IPS DF 6.9 (cell line): ENCODE results near the gene PET100.

Source experiments
- DNase-seq: peaks from one replicate; pipeline ENCODE4 v3.0.0-alpha.2; 2013; ENCODE audit warnings: low read depth, low spot score
- H3K27ac ChIP-seq: one replicate; pipeline ENCODE4 v1.5.1; 2013; ENCODE audit warnings: low read length, control low read depth
- H3K27me3 ChIP-seq: 2 replicates; pipeline ENCODE4 v1.6.1; 2013; ENCODE audit warnings: mild to moderate bottlenecking, low read length; ENCODE audit not compliant: control insufficient read depth, insufficient read depth
- H3K36me3 ChIP-seq: 2 replicates; pipeline ENCODE4 v1.6.1; 2013; ENCODE audit warnings: low read length; ENCODE audit not compliant: control insufficient read depth, insufficient read depth
- H3K4me1 ChIP-seq: 2 replicates; pipeline ENCODE4 v1.6.1; 2013; ENCODE audit warnings: low read length; ENCODE audit not compliant: control insufficient read depth, insufficient read depth
- H3K4me3 ChIP-seq: 2 replicates; pipeline ENCODE4 v1.5.1; 2013; ENCODE audit warnings: mild to moderate bottlenecking, low read length
- H3K9me3 ChIP-seq: 2 replicates; pipeline ENCODE4 v1.6.1; 2013; ENCODE audit warnings: low read length, inconsistent platforms; ENCODE audit not compliant: control insufficient read depth, insufficient read depth
- WGBS: extraction: QIAGEN DNeasy Blood & Tissue Kit; methylation state at CpG from one replicate; pipeline ENCODE4 v1.1.7; 2013; ENCODE audit warnings: mixed read lengths, missing lambda C conversion rate; ENCODE audit not compliant: insufficient read length, insufficient coverage; 5-methylcytosine and 5-hydroxymethylcytosine counted together

Gene PET100

DNA sequence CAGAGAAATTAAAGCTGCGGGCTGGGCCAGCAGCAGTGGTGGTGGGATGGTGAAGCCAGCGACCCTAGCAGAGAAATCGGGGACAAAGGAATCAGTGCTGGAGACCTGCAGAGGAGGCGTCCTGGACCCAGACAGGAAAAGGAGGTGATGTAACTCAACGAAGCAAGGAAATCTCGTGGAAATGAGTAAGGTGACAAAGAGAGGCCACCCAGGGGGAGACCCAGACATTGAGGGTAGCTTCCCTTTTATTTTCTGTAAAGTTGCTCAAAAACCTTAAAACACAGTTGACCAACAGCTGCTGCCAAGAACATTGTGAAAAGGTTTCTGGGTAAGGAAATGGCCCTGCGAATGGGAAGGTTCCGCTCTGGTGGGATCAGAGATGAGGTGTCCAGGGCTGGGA lies 26.0 kb downstream of the PET100 start:
- no peak overlapping the region for H3K4me3 ChIP-seq
- no peak overlapping the region for H3K27ac ChIP-seq
- DNase-seq = no peak
- H3K9me3 ChIP-seq = no peaks in the 10 kb centered on the region
- peaks cover 7% of the 10 kb centered on the region for H3K27me3 ChIP-seq
- no peaks in the 10 kb centered on the region for H3K36me3 ChIP-seq
- no peaks in the 10 kb centered on the region for H3K4me1 ChIP-seq
- no CpG with 5 or more reads among the region's 8 CpGs for WGBS

DNA sequence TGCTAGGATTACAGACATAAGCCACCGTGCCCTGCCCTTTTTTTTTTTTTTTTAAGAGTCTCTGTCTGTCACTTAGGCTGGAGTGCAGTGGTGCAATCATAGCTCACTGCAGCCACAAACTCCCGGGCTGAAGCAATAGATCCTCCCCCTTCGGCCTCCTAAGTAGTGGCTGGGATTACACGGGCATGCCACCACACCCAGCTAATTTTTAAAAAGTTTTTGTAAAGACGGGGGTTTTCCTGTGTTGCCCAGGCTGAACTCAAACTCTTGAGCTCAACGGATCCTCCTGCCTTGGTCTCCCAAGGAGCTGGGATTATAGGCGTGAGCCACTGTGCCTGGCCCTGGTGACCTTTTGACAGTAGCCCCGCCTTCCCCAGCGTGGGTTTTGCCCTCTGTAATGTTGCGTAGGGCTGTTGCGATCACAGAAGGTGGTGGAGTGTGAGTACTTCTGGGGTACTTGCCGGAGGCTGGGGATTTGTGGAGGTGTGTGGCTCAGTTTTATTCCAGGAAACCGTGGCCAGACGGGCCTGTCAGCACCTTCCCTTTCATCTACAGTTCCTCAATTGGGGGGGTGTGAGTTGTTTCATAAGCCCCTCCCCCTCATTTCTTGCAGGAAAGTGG lies 27.6 kb downstream of the PET100 start:
- peaks cover 6% of the 10 kb centered on the region for H3K27me3 ChIP-seq
- no peaks in the 10 kb centered on the region for H3K36me3 ChIP-seq
- DNase-seq = no peak
- WGBS = no CpG with 5 or more reads among the region's 14 CpGs
- H3K4me3 ChIP-seq = no peak overlapping the region
- H3K4me1 ChIP-seq = no peaks in the 10 kb centered on the region
- H3K27ac ChIP-seq = no peak overlapping the region
- no peaks in the 10 kb centered on the region for H3K9me3 ChIP-seq

DNA sequence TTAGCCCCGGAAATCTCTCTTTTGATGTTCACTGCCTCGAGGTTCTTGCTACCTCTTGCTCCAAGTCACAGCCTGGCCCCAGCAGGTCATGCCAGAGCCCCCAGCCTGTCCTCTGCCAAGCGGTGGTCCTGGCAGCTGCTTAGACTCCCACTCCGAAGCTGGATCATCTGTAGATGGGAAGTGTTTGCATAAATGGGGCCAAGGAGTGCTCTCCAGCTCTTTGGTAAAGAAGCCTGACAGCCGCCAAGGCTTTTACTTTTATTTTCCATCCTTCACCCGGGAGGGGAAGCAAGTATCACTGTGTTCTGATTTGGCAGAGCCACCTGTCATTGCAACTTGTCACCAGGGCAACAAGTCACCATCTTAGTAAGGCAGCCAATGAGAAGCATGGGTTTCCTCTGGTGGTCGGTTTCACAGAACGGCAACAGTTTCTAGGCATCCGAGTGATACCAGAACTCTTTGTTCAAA lies 28.7 kb downstream of the PET100 start:
- no peaks in the 10 kb centered on the region for H3K9me3 ChIP-seq
- no CpG with 5 or more reads among the region's 9 CpGs for WGBS
- H3K4me3 ChIP-seq = no peak overlapping the region
- H3K4me1 ChIP-seq = no peaks in the 10 kb centered on the region
- peaks cover under 1% of the 10 kb centered on the region; the same call in 1 of the 2 replicates for H3K27me3 ChIP-seq
- H3K27ac ChIP-seq = no peak overlapping the region
- no peak for DNase-seq
- H3K36me3 ChIP-seq = no peaks in the 10 kb centered on the region

DNA sequence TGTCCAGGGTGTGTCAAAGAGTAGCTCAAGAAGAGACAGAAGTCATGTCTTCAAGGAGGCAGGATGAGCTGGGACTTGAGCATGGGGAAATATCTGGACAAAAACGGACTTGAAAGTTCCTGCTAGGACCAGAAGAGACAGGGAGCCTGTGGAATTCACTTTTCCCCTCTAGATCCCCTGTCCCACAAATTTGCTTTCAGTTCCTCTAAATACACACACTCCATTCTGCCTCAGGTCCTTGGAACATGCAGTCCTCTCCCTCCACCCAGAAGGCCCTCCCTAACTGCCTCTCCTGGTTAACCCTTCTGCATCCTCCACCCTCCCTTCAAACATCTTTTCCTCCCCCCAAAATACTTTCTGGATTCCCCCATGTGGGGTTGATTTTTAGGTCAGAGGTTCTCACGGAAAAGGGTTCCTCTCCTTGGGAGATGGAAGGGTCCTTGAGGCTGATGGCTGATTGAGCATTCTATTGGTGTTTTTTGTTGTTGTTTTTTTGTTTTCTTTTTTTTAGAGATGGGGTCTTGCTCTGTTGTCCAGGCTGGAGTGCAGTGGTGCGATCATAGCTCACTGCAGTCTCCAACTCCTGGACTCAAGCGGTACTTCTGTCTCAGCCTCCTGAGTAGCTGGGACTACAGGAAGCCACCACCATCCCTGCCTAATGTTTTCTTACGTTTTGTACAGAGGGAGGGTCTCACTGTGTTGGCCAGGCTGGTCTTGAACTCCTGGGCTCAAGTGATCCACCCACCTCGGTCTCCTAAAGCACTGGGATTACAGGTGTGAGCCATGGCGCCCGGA lies 32.3 kb downstream of the PET100 start:
- no peaks in the 10 kb centered on the region for H3K27me3 ChIP-seq

DNA sequence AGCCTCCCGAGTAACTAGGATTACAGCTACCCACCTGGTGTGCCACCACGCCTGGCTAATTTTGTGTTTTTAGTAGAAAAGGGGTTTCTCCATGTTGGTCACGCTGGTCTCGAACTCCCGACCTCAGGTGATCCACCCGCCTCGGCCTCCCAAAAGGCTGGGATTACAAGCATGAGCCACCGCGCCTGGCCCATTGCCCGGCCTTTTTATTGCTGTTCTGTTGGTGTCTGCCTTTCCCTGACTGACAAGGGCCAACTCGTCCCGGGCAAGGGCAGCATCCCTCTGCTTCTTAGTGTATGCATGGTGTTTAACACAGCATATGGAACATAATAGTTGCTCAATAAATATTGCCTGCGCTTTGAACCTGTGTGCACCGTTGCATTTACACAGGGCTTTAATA lies 33.1 kb downstream of the PET100 start:
- no CpG with 5 or more reads among the region's 14 CpGs for WGBS
- Histone ChIP-seq H3K9me3 (no peaks in the 10 kb centered on the region), H3K4me1 (no peaks in the 10 kb centered on the region), H3K4me3 (no peak overlapping the region), H3K27ac (no peak overlapping the region), H3K27me3 (no peaks in the 10 kb centered on the region), H3K36me3 (no peaks in the 10 kb centered on the region)
- no peak for DNase-seq

More for the DNA sequence above, 32.3 kb downstream of the PET100 start:
- no CpG with 5 or more reads among the region's 8 CpGs for WGBS
- Histone ChIP-seq H3K27ac (no peak overlapping the region), H3K4me1 (no peaks in the 10 kb centered on the region), H3K9me3 (no peaks in the 10 kb centered on the region), H3K36me3 (no peaks in the 10 kb centered on the region), H3K4me3 (no peak overlapping the region)
- no peak for DNase-seq

DNA sequence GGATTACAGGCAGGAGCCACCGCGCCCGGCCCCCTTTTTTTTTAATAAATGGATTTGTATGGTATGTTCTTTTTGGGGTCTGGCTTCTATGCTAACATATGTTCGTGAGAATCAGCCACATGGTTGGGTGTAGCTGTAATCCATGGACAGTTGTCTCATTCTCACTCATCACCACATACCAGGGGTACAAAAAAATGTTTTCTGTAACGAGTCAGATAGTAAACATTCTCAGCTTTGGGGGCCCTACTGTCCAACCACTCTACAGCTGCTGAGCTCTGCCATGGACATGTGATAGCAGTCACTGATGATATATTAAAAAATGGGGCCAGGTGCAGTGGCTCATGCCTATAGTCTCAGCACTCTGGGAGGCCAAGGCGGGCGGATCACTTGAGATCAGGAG lies 34.1 kb downstream of the PET100 start:
- no peak for DNase-seq
- H3K27me3 ChIP-seq = no peaks in the 10 kb centered on the region; the same call in 1 of the 2 replicates
- no peak overlapping the region for H3K27ac ChIP-seq
- no peaks in the 10 kb centered on the region for H3K9me3 ChIP-seq
- H3K4me1 ChIP-seq = no peaks in the 10 kb centered on the region
- H3K36me3 ChIP-seq = no peaks in the 10 kb centered on the region
- H3K4me3 ChIP-seq = no peak overlapping the region
- WGBS = no CpG with 5 or more reads among the region's 7 CpGs

DNA sequence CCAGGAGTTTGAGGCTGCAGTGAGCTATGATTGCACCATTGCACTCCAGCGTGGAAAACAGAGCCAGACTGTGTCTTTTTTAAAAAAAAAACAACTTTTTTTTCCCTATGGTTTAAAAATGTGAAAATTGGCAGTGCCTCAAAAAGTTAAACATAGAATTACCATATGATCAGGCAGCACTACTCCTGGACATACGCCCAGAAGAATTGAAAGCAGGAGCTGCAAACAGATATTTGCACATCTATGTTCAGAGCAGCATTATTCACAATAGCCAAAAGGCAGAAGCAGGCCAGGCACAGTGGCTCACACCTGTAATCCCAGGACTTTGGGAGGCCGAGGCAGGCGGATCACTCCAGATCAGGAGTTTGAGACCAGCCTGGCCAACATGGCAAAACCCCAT lies 35.5 kb downstream of the PET100 start:
- no peak for DNase-seq
- no peaks in the 10 kb centered on the region; the same call in 1 of the 2 replicates for H3K27me3 ChIP-seq
- no CpG with 5 or more reads among the region's 4 CpGs for WGBS

DNA sequence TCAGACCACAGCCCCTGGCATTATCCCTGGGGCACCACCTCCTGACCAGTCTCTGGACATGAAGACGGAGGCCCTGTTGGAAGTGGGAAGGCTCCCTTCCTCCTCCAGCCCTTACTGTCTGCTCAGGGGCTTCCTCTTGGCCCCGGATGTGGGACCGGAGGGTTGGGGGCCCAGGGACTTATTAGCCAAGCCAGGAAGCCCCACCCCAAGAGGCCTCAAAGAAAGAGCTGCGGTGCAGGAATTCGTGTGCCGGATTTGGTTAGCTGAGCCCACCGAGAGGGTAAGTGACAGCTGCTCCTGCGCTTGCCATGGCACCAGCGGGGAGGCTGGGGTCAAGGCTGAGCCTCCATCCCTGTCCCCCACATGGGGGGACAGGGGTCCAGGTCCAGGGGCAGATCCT lies 39.2 kb downstream of the PET100 start, which contains the start of gene RETN:
Gene RETN, plus strand, starts transcription at position 208 of the 400 bp plus-strand sequence. CDS start 278 bp downstream, outside the sequence.
- Histone ChIP-seq H3K4me1 (0 out of 2 replicates have a peak, but pooled peaks cover 4% of the 10 kb centered on the region), H3K27ac (no peak within 1 kb of the TSS), H3K36me3 (no peaks in the 10 kb centered on the region), H3K9me3 (no peaks in the 10 kb centered on the region), H3K4me3 (peak within 1 kb of the TSS; percentile 70; the same call in 1 of the 2 replicates), H3K27me3 (no peaks in the 10 kb centered on the region; the same call in 1 of the 2 replicates)
- no peak for DNase-seq
- WGBS = no CpG with 5 or more reads among the region's 9 CpGs

More for the DNA sequence above, 35.5 kb downstream of the PET100 start:
- H3K4me1 ChIP-seq = 0 out of 2 replicates have a peak, but pooled peaks cover under 1% of the 10 kb centered on the region
- H3K27ac ChIP-seq = no peak overlapping the region
- H3K4me3 ChIP-seq = no peak overlapping the region
- no peaks in the 10 kb centered on the region for H3K36me3 ChIP-seq
- no peaks in the 10 kb centered on the region for H3K9me3 ChIP-seq

DNA sequence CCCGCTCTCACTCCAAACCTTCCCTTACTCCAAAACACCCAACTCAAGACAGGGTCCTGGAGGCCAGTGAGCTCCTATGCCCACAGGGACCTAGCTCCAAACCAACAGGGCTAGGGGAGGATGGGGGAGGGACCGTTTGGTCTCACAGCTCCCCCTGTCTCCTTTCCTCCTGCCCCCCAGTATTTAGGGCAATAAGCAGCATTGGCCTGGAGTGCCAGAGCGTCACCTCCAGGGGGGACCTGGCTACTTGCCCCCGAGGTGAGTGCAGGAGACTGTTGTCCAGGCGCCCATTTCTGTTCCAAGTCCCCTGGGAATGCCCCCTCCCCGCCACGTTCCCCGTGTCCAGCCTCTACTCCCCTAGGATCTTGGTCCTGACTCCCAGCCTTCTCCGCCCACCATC lies 40.0 kb downstream of the PET100 start:
- no peak for DNase-seq
- Histone ChIP-seq H3K27me3 (no peaks in the 10 kb centered on the region; the same call in 1 of the 2 replicates), H3K27ac (no peak overlapping the region), H3K36me3 (no peaks in the 10 kb centered on the region), H3K4me3 (peak overlapping the region; percentile 70; the same call in 1 of the 2 replicates), H3K4me1 (0 out of 2 replicates have a peak, but pooled peaks cover 4% of the 10 kb centered on the region), H3K9me3 (no peaks in the 10 kb centered on the region)
- 100% methylated on average over 1 of the region's 9 CpGs for WGBS

DNA sequence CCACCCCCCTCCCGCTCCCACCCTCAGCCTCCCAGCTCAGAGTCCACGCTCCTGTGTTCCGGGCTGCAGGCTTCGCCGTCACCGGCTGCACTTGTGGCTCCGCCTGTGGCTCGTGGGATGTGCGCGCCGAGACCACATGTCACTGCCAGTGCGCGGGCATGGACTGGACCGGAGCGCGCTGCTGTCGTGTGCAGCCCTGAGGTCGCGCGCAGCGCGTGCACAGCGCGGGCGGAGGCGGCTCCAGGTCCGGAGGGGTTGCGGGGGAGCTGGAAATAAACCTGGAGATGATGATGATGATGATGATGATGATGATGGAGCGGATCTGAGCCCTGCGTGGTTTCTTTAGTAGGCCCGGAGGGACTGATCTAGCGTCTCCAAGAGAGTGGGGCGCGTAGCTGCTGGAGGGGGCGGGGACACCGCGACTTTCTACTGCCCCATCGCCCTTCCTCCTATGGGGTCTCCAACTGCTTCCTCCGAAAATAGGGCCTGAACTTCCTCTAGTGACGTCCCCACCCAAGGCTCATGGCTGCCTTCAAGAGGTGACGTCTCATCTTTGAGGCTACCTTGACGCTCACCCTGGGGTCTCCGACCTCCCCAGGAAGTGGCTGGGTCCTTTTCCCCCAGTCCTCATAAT lies 40.7 kb downstream of the PET100 start:
- Histone ChIP-seq H3K9me3 (no peaks in the 10 kb centered on the region), H3K27ac (no peak overlapping the region), H3K27me3 (no peaks in the 10 kb centered on the region; the same call in 1 of the 2 replicates), H3K4me3 (peak overlapping the region; percentile 70), H3K36me3 (no peaks in the 10 kb centered on the region), H3K4me1 (0 out of 2 replicates have a peak, but pooled peaks cover 4% of the 10 kb centered on the region)
- DNase-seq = no peak
- WGBS = no CpG with 5 or more reads among the region's 43 CpGs
